B cell (primary cell): ENCODE measurements around the gene MAGI2.

Experiments
- EZH2 ChIP-seq: IDR thresholded peaks from 2 replicates; pipeline ENCODE4 v1.6.1; 2012; ENCODE audit warnings: borderline replicate concordance, low read depth, mild to moderate bottlenecking, moderate library complexity, low read length; ENCODE audit not compliant: insufficient read depth, poor library complexity, severe bottlenecking
- TF ChIP-seq, protein P1 (sequence below): fragments of 200-600 bp; IDR thresholded peaks from one replicate; pipeline ENCODE4 v1.8.0; 2022; ENCODE audit warnings: antibody characterized with exemption, mild to moderate bottlenecking

DNA sequence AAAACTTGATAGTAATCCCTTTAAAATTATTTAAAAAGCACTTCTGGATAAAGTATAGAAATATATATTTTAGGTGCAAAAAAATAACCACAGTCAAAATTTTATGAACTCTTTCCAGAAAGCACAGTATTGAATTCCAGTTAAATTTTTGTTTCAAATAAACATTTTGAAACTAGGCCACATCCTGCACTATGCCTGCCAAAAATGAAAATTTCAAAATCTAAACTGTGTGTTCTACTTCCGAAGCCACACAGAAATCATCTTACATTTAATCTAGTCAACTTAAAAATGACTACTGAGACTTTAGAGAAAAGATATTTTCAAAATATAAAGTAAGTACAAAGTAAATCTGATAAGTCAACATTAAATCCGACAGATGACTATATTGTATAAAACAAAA is 50.0 kb downstream of the MAGI2 start:
- TF ChIP-seq, protein P1, sequence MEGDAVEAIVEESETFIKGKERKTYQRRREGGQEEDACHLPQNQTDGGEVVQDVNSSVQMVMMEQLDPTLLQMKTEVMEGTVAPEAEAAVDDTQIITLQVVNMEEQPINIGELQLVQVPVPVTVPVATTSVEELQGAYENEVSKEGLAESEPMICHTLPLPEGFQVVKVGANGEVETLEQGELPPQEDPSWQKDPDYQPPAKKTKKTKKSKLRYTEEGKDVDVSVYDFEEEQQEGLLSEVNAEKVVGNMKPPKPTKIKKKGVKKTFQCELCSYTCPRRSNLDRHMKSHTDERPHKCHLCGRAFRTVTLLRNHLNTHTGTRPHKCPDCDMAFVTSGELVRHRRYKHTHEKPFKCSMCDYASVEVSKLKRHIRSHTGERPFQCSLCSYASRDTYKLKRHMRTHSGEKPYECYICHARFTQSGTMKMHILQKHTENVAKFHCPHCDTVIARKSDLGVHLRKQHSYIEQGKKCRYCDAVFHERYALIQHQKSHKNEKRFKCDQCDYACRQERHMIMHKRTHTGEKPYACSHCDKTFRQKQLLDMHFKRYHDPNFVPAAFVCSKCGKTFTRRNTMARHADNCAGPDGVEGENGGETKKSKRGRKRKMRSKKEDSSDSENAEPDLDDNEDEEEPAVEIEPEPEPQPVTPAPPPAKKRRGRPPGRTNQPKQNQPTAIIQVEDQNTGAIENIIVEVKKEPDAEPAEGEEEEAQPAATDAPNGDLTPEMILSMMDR: no peak
- TF ChIP-seq EZH2: no peak
